ENCODE measurements around the gene FAP.

FAP gene

DNA sequence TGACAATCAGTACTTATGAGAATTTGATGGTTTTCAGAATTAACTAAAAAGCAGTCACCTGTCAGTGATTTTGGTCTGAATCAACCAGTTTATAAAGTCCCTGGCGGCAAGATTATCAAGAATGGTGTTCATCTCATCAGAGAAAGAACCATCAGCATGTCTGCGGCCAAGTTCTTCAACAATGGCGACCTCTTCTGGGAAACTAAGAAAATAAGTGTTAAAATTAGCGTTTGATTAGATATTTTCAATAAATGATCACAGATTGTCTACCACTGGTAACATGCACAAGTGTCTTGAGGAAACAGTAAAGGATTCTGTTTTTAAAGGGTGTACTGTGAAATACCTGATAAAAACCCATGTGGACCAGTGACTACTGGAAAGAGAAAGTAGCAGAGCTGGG is 99.3 kb downstream of the FAP start:
- in situ Hi-C loops (cut with MboI; ENCODE audit: low sequenced_read_pairs, unreplicated experiment) = no loop called here
- no peak for DNase-seq (ENCODE audit: low spot score)
- TF ChIP-seq, protein P1, sequence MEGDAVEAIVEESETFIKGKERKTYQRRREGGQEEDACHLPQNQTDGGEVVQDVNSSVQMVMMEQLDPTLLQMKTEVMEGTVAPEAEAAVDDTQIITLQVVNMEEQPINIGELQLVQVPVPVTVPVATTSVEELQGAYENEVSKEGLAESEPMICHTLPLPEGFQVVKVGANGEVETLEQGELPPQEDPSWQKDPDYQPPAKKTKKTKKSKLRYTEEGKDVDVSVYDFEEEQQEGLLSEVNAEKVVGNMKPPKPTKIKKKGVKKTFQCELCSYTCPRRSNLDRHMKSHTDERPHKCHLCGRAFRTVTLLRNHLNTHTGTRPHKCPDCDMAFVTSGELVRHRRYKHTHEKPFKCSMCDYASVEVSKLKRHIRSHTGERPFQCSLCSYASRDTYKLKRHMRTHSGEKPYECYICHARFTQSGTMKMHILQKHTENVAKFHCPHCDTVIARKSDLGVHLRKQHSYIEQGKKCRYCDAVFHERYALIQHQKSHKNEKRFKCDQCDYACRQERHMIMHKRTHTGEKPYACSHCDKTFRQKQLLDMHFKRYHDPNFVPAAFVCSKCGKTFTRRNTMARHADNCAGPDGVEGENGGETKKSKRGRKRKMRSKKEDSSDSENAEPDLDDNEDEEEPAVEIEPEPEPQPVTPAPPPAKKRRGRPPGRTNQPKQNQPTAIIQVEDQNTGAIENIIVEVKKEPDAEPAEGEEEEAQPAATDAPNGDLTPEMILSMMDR (IDR thresholded peaks at IDR 0.05; ENCODE audit: borderline replicate concordance, control extremely low read depth, extremely low read depth, insufficient read depth, missing control alignments) = no peak

DNA sequence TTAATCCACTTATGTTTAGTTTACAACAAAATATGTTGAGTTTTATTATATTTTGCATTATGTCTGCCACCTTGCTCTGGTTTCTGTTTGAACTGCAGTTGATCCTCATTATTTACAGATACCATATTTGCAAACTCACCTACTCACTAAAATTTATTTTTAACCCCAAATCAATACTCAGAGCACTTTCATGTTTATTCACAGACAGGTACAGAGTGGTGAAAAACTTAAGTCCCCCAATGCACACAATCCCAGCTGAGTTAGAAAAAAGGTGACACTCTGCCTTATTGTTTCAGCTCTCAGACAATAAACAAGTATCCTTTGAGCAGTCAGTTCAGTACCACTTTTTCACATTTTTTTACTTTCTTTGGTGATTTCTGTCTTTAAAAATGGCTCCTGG is 104.9 kb downstream of the FAP start:
- DNase-seq (ENCODE audit: low spot score) = no peak
- TF ChIP-seq, protein P1 (IDR thresholded peaks at IDR 0.05; ENCODE audit: borderline replicate concordance, control extremely low read depth, extremely low read depth, insufficient read depth, missing control alignments) = no peak
- in situ Hi-C loops (cut with MboI; ENCODE audit: low sequenced_read_pairs, unreplicated experiment) = no loop called here

DNA sequence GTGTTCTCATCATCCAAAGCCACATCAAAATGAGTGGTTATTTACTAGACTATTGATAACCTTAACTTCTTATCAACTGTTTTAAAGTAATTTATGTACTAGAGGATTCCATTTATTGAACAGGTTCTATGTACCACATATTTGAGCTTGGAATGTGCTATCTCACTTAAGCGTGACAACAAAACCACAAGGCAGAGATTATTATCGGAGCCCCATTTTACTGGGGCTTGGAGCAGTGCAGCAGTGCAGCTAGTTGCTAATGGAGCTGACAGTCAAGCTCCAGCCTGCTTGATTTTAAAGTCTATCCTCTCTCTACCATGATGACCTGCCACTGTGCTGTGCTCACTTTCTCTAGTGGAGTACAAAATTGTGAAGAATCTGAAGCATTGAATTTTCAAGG is 115.8 kb downstream of the FAP start:
- DNase-seq (ENCODE audit: low spot score) = no peak
- in situ Hi-C loops (cut with MboI; ENCODE audit: low sequenced_read_pairs, unreplicated experiment) = loop anchor here (10.0 kb wide), 1 partner anchor 123 kb away; no protein-coding TSS in a partner anchor
- TF ChIP-seq, protein P1 (IDR thresholded peaks at IDR 0.05; ENCODE audit: borderline replicate concordance, control extremely low read depth, extremely low read depth, insufficient read depth, missing control alignments) = no peak

DNA sequence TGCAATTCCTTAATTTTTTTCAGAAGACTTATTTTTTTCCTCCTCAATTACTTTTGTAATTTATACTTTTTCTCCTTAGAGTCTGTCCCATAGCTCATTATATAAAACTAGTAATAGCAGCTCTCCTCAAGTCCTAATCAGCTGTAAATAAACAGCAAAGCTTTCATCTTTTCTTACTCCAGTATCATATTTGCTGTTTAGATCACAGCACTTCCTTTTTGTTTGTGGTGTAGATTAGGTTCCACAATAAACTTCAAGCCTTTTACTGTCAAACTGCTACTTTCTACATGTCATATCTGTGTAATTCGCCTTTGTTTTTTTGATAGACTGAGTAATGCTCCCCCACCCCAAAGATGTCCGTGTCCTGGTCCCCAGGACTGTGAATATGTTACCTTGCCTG is 116.7 kb downstream of the FAP start:
- TF ChIP-seq, protein P1 (IDR thresholded peaks at IDR 0.05; ENCODE audit: borderline replicate concordance, control extremely low read depth, extremely low read depth, insufficient read depth, missing control alignments) = no peak
- DNase-seq (ENCODE audit: low spot score) = no peak
- in situ Hi-C loops (cut with MboI; ENCODE audit: low sequenced_read_pairs, unreplicated experiment) = loop anchor here (10.0 kb wide), 1 partner anchor 122 kb away; no protein-coding TSS in a partner anchor

DNA sequence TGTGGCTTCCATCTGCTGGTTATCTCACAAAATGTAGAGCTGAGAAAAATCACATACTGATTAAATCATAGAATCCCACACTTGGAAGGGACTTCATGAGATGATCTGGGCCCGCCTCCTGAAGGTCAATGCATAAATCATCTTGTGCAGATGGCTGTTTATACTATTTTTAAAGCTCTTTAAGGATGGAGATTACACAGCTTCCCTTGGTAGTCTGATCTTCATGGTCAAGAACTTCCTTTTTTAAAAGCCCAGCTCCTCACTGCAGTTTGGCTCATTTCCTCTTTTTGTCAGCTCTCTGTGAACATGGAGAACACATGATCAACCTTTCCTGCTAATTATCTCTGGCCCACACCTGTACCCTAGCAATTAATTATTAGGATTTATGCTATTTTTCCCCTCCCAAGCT is 117.1 kb downstream of the FAP start:
- TF ChIP-seq, protein P1 (IDR thresholded peaks at IDR 0.05; ENCODE audit: borderline replicate concordance, control extremely low read depth, extremely low read depth, insufficient read depth, missing control alignments) = no peak
- peak; percentile 44 for DNase-seq (ENCODE audit: low spot score)
- in situ Hi-C loops (cut with MboI; ENCODE audit: low sequenced_read_pairs, unreplicated experiment) = loop anchor here (10.0 kb wide), 1 partner anchor 121 kb away; no protein-coding TSS in a partner anchor

DNA sequence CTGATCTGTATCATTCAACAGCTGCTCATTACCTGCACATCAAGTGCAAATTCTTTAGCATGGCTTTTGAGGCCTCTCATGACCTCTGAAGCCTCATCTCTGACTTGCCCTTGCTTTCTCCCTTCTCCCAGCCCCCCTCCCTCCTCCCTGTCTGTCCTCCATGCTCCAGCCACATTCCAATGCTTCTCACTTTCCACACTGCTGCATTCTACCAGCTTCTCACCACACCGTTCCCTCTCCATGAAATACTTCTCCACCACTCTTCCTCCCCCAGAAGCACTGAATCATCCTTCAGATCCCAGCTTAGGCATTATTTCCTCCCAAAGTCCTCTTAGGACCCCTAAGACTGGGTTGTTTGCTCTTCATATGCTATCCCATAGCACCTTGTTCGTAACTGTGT is 118.1 kb downstream of the FAP start:
- TF ChIP-seq, protein P1 (IDR thresholded peaks at IDR 0.05; ENCODE audit: borderline replicate concordance, control extremely low read depth, extremely low read depth, insufficient read depth, missing control alignments) = no peak
- DNase-seq (ENCODE audit: low spot score) = no peak
- in situ Hi-C loops (cut with MboI; ENCODE audit: low sequenced_read_pairs, unreplicated experiment) = loop anchor here (10.0 kb wide), 1 partner anchor 120 kb away; no protein-coding TSS in a partner anchor
